ENCODE data around the gene SCFD1.
"Not testable (repeated sequence)": the region's sequence is repeated elsewhere in the genome, so short reads cannot be mapped to it uniquely, and the experiment has no call there.

SCFD1 gene

DNA sequence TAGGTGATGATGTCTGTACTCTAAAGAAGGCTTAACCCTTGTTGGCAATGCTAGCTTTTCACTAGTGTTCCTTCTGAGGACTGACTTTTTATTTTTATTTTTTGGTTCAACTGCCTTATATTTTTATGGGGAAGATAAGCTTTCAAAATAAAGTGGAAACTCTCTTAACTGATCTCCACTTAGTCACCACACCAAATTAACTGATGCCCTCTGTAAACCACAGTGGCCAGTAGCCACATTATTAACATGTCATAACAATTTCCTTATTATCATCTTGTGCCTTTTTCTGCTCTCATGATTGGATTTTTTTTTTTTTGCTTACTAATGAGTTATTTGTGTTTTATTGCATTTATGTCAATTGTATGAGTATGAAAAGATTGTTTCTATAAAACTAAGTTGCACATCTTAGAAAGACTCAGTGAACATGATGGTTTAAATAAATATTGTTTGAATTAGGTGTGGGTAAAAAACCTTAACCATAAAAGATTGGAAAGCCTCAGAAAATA is 56.9 kb downstream of the SCFD1 start:
- no peak for DNase-seq

DNA sequence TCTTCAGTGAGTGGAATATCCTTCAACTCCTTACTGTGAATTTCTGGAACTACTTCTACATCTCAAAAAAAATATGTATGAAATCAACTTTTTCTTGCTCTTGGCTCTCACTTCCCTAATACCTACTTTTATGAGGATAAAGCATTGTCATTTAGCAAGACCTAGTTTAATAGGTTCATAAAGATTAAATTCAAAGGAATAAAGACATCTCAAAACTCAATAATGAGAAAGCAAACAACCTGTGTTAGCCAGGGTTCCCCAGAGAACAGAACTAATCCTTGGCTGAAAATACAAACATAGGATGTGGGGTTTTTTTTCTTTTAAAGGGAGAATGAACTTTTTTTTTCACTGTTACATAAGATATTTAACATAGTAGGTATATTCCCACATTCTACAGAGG is 57.9 kb downstream of the SCFD1 start:
- DNase-seq: no peak

DNA sequence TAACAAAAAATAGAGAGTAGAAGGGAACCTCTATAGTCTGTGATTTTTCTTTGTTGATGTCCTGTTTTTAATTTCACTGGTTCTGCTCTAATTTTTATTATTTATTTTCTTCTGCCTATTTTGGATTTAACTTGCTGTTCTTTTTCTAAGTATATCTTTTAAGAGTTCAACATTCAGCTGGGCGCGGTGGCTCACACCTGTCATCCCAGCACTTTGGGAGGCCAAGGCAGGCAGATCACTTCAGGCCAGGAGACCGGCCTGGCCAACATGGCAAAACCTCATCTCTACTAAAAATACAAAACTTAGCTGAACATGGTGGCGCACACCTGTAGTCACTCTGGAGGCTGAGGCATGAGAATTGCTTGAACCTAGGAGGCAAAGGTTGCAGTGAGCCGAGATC is 58.7 kb downstream of the SCFD1 start:
- not testable (repeated sequence) for DNase-seq

DNA sequence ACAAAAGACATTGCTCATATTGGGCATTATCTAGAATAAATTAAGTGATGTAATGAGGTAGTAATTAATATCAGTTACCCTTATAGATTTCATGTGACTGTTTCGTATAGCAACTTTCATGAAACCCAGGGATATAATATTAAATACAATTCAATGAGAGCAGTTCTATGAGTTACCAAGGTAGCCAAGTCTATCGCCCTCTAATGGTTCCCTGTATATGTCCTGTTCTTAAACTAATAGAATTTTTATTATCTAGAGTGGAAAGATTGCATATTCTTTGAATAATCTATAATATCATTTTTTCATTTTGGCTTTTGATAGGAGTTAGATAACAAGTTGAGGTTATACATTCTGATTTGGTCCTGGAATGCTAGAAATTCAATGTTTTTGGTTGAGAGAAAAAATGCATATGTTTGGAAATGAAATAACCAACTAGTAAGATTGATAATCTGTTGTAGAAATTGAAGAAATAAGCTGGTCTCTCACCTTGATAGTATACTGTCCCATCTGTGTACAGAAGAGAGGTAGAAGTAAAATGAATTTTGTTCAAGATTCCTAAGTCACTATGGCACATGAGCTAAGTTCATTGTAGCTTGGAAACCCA is 59.7 kb downstream of the SCFD1 start:
- no peak for DNase-seq

DNA sequence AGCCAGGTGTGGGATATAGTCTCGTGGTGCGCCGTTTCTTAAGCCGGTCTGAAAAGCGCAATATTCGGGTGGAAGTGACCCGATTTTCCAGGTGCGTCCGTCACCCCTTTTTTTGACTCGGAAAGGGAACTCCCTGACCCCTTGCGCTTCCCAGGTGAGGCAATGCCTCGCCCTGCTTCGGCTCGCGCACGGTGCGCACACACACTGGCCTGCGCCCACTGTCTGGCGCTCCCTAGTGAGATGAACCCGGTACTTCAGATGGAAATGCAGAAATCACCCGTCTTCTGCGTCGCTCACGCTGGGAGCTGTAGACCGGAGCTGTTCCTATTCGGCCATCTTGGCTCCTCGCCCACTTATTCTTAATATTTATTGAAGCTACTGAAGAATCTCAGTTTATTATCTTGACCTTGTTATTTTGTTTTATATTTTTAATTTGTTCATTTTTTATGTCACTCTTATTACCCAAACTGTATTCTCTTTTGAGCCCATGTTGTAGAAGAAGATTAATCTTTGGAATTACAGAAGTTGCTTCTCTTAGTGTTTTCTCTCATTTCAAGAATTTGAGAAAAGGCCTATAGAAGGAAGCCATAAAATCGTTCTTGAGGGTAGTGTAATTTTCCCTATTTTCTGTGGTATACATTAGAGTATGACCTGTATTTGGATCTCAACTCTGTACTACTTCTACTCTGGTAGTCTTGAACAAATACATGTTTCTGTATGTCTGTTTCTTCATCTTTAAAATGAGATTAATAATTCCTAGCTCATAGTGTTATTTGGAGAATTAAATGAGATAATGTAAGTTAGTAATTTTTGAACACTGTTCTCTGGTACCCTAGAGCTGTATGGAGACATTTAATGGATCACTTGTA is 68.6 kb downstream of the SCFD1 start:
- DNase-seq: peak; percentile 5

DNA sequence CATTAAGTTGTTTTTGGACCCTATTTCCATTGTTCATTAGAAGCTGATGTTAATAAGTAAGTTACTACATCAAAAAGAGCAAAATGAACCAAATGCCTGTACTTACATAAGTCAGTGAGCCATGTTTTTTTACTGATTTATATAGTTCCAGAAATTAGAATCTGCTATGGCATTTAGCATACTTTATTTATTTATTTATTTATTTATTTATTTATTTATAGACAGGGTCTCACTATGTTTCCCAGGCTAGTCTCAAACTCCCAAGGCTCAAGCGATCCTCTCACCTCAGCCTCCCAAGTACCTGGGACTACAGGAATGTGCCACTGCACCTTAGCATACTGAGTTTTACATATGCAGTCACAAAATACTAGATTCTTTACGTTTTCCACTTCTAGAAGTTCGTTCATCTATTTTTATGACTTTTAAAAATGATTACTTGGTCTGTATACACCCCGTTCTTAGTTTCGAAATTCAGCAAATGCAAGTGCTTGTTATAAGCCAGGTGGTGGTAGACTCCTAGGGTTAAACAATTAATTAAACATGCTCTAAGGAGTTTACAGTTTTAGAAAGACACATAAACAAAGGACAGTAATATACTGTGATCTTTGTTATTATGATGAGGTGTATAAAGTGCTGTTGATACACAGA is 69.8 kb downstream of the SCFD1 start:
- no peak for DNase-seq

DNA sequence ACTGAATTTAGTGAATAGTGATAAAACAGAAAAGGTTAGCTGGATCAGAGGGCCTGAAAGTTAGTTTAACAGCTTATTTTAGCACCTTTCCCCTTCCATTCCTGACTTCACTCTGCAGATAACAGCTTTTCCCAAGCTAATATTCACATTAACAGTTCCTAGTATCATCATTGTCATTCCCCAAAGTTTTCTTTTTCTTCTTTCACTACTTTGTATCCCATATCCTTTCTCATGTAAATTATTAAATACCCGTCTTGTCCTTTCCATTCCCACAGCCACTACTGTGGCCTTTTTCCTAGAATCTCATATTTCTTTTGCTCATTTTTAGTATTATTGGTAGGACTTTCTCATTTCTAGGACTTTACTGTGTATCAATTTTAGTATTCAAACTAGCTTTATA is 70.5 kb downstream of the SCFD1 start:
- no peak for DNase-seq

DNA sequence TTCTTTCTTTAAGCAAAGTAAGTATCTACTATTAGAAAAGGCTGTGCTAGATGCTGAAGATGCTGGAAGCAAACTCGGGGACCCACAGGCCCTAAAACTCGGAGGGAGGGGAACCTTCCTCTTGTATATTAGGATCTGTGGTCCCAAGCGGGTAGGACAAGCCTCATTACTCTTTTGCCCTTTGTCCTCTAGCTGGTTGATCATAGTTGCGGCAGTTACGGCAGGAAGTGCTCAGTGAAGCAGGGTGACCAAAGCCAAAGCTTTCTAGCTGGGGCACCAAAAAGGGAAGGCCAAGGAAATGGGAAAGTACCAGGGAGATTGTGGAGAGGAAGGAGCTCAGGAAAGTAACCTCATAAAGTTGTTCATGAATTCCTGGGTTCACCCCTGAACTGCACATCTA is 76.3 kb downstream of the SCFD1 start:
- DNase-seq: no peak

DNA sequence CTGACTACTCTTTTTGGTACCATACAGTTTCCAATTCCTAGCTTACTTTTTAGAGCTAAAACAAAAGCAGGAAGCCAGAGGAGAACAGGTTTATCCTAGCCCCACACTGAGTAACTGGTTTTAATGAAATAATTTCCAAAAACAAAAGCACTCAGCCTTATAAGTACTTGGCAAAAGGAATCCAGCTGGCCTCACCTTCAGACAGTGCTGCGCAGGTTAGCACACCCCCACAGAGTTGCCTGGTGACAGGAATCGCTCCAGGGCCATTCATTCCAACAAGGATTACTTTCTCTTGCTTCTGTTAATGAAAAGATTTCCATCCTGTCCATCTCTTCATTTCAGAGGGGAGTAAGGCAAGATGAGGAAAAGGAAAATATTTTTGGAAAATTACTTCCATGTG is 84.6 kb downstream of the SCFD1 start:
- DNase-seq: no peak

DNA sequence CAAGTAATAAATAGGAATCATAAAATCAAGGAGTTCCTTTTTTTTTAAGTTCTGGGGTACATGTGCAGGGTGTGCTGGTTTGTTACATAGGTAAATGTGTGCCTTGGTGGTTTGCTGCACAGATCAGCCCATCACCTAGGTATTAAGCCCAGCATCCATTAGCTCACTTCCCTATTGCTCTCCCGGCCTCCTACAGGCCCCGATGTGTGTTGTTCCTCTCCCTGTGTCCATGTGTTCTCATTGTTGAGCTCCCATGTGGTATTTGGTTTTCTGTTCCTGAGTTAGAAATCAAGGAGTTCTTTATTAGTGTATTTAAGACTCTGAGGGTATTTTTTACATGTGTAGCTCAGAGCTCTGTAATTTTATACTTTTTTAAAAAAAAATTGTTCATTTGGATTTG is 86.0 kb downstream of the SCFD1 start:
- DNase-seq: no peak

DNA sequence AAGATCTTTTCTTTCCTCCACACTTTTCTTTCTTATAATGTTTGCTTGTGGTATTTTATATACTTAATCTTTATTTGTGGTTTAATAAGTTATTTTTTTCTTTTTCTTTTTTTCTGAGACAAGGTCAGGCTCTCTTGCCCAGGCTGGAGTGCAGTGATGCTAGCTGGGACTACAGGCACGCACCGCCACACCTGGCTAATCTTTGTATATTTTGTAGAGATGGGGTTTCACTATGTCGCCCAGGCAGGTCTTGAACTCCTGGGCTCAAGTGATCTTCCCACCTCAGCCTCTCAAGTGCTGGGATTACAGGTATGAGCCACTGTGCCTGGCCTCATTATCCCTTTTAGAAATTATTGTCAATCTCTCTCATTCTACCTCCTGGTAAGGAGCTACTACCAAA is 87.1 kb downstream of the SCFD1 start:
- no peak for DNase-seq

DNA sequence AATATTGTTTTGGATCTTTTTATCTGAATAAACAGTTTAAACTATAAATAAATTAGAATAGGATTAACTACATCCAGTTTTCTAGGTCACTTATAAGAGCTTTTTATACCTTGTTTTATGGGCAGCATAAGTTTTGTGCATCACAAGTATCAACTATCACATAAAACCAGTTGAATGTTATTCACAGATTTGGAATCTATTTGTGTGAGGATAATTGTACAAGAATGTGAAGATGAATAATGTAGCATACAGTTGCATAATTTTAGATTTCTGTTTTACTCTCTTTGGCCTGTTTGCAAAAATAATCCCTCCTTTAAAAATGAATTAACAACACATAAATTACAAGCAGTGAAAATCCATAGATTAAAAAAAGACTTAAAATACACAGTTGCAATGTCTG is 88.8 kb downstream of the SCFD1 start:
- DNase-seq: no peak

DNA sequence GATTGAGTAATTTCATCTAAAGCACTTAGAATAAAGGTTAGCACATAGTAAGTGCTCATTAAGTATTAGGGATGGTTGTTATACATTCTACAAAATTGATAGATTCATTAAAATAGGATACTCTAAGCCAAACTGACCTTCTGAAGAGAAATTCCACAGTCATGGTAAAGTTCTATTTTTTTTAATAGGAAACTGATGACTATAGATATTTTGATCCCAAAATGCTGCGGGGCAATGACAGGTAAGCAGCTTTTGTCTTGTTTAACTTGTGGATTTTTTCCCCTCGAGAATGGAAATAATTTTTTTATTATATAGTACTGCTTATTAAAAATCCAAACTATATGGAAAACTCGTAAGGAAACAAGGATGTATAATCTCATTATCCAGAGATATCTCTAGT is 97.0 kb downstream of the SCFD1 start:
- no peak for DNase-seq

DNA sequence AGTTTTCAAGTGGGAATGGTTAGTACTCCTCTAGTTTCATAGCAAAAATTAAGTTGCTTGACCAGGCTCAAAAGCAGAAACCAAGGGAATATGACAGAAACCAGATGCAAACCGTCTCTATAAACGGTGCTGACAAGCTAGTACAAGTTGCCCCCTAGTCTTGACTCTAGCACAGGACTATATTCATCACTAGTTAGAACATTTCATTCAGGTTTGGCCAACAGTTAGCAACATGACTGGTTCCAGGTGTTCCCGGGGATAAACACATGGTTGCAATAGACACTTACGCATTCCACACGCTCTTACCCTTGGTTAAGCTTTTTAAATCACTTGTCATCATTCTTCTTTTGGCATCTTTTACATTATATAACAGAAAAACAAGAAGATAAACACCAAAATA is 103.6 kb downstream of the SCFD1 start:
- DNase-seq: no peak

DNA sequence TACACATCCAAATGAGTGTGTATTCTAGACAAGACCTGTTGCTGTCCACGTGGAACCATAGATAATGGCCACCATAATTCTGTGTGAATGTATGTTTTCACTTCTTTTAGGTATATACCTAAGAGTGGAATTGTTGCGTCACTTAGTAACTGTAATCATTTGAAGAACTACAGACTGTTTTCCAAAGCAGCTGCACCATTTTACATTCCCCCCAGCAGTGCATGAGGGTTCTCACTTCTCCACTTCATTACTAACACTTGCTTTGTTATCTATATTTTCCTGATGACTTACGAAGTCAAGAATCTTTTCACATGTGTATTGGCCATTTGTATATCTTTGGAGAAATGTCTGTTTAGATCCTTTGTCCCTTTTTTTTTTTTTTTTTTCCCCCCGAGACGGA is 106.4 kb downstream of the SCFD1 start:
- DNase-seq: no peak

DNA sequence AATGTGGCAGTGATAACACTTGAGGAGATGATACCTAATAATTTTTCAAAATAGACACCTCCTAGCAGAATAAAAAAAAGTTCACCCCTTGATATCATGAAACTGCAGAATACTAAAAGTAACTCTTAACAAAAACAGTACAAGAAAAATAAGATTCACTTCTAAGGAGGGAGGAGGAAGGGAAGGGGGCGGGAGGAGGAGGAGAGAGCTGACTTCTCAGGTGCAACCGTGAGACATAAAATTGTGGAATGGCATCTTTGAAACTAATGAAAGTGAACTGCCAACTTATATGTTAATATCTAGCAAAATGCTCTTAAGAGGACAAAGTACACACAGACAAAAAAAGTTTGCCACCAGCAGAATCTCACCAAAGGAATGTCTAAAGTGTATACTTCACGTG is 115.8 kb downstream of the SCFD1 start:
- DNase-seq: no peak

DNA sequence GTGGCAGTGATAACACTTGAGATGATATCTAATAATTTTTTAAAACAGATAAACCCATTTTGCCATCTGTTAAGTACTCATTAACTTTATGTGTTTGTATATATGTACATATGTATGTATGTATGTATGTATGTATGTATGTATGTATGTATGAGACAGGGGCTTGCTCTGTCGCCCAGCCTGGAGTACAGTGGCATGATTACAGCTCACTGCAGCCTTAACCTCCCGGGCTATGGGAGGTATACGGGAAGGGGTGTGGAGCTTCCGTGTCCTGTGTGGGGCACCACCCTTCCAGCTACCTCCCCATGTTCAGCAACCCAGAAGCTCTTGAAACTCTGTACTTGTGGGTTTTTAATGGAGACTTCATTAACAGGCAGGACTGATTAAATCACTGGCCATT is 116.9 kb downstream of the SCFD1 start:
- DNase-seq: no peak

DNA sequence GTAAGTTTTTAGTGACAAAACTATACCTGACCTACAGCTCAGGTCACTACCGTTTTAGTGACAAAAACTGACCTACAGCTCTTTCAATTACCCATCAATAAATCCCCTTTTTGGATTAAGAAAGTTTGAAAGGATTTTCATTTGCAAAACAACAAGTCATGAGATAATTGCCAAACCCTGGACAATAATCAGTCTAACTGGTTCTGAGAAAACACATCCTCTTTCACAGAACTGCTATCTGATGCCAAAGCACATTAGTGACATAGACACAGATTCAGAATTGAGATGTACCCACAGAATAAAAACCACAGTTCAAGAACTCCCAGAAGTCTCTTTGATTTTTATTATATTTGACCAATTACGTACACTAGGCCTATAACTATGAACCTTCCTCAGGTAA is 126.2 kb downstream of the SCFD1 start:
- DNase-seq: no peak

DNA sequence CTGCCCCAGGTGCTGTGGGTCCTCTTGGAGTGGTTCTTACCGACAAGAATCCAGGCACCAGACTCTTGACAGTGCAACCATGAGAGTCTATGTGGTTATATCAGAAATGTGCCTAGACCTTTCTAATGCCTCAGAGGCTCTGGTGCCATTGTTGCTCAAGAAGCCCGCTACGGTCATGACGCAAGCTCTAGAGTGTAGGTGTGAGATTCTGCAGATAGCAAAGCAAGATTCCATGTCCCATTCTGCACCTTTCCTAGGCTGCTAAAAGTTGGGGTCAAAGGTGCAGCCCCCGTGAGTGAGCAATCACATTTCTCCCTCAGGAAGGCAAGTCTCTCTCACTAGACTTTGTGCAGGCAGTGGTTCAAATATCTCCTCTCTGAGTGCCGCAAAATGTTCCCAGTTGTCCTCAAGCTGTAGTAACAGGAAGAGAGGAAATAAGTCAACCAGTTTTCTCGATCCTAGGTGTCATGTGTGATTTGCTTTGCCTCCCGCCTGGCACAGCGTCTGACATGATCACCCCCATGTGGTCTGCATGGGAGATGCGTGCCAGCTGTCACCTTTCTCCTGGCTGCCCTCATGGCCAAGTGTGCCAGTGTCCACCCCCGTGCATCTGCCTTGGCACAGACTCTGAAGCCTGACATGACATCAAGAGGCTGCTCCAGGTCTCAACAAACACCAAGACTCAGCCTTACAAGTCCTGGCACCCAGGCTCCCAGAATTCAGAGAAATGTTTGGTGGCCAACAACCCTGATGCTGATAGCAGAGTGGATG is 129.7 kb downstream of the SCFD1 start:
- no peak for DNase-seq

DNA sequence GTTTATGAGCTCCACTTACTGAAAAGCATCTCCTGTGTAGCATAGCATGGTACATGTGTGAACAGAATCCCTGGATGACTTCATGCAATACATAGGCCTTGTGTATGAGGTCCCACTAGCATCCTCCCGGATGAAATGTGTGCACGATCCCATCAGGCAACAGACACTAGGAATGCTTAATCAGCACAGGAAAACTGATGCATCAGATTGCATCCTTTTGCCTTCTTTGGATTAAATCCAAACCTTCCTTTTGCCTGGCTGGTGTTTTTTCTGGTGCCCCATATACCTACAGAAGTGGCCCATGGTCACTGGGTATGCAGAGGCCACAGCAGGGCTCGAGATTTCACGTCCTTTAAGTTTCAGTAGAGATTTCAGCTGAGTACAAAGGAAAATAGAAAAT is 131.3 kb downstream of the SCFD1 start:
- DNase-seq: no peak

DNA sequence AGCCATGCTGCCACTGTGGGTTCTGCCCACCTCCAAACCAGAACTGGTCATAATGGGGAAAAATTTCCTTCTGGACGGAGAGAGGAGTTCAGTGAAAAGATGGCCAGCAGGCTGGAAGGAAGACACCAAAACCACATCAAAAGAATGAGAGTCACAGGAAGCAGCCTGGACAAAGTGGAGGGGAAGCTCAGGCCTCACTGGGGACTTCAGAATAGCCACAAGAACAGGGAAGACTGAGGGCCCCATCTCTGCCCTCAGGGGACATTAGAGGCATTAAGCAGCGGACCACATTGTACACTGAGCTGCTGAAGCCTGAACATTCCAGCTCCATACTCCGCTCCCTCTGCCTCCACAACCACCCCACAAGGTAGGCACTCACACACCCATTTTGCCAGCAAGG is 132.7 kb downstream of the SCFD1 start:
- DNase-seq: no peak

DNA sequence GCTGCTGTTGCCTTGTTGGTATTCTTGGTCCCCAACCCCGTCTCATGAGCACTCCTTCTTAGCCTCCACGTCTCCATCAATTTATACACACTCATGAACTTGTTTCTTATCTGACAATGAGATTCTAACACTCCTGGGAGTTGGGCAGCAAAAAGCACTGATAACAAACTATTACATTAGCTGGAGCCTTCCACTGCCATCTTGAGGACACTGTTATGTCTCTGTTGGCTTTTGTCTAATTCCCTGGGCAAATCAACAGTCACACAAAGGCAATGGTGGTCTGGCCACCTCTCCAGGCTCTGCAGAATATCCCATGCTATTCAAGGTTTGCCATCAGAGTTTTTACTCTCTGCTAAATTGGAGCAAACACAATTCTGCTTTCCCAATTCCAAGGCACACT is 134.5 kb downstream of the SCFD1 start:
- DNase-seq: no peak

DNA sequence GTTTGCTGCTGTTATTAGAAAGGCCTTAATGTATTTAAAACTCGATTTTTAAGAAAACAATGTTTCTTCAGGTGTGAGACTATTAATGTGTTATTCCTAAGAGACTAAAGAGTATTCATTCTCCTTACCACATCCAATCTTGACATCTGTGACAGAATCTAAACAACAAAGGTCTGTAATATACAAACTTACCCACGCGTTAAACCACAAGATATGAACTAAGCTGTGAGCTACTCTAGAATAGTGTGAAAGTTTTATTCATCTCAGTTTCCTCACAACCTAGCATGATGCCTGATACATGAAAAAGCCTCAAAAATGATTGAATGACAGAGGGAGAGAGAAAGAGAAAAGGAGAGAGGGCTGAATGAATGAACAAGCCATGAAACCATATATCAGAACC is 135.0 kb downstream of the SCFD1 start:
- no peak for DNase-seq

Measured in activated CD4-positive, alpha-beta T cell treated with anti-CD3 and anti-CD28 coated beads, Interleukin-2, amount 50 U/mL, for 1 hour (primary cell).